HCT116 (cell line): Measurements from ENCODE around the gene PANK4. TPM values are rescaled to one million over a fixed set of nuclear protein-coding genes. Genes with fewer than 3 reads are reported as not detected.

Experiments used
- ATAC-seq: fragments of 200-7000 bp; cut with Tn5 transposase; 2 replicates; pipeline ENCODE4 v1.9.1; 2020; ENCODE audit warnings: mild to moderate bottlenecking, moderate library complexity
- BruUV-seq: library from RNA; stranded (reverse); fragments of 400-500 nt; replicated peaks from 2 replicates; lab custom pipeline; 2021; lab: Mats Ljungman, UMichigan
- CTCF ChIA-PET: fragments of 300-600 bp; sonication (Branson Sonifier 250); formaldehyde crosslinking; loops from one replicate; lab custom pipeline; 2021; ENCODE audit warnings: antibody characterized with exemption; lab: Charles Lee
- POLR2A ChIA-PET: fragments of 300-600, 350-600 bp; sonication (Branson Sonifier 250); formaldehyde crosslinking; loops from one replicate; lab custom pipeline; 2021; ENCODE audit warnings: antibody characterized with exemption; lab: Charles Lee
- RAD21 ChIA-PET, 2 experiments: fragments of 300-600 bp; sonication (Branson Sonifier 250); formaldehyde crosslinking; loops; one replicate each; lab custom pipeline; 2023; ENCODE audit warnings: low total read pairs in 2 of 2; ENCODE audit not compliant: uncharacterized antibody in 2 of 2, unreplicated experiment in 2 of 2, low non-redundant PET in 1 of 2; lab: Charles Lee
- DNase-seq: peaks from one replicate; pipeline ENCODE4 v3.0.0-alpha.2; 2010; ENCODE audit warnings: low read depth, low spot score
- H2AFZ ChIP-seq: fragments of 200-600 bp; shearing (Covaris generic), sonication (generic); 2 replicates; pipeline ENCODE4 v1.6.1; 2017; ENCODE audit warnings: low read depth, mixed run types, mixed read lengths, antibody characterized with exemption, low read length; ENCODE audit not compliant: poor library complexity, severe bottlenecking
- H3K27ac ChIP-seq: 2 replicates; pipeline ENCODE4 v1.5.1; 2012; ENCODE audit warnings: low read depth, low read length
- H3K27me3 ChIP-seq: fragments of 200-600 bp; sonication (generic); 2 replicates; pipeline ENCODE4 v1.6.1; 2016; ENCODE audit warnings: mixed run types, low read length, mixed read lengths; ENCODE audit not compliant: insufficient read depth
- H3K36me3 ChIP-seq, 2 experiments: fragments of 200-500 bp in 1 of 2; fragments of 200-600 bp in 1 of 2; sonication (Bioruptor generic) in 1 of 2; sonication (generic) in 1 of 2; 2 replicates each; pipeline versions ENCODE4 v1.5.1 to v1.6.1; 2014 to 2016; ENCODE audit warnings: low read length in 2 of 2, inconsistent platforms in 1 of 2, mixed read lengths in 1 of 2, mixed run types in 1 of 2; ENCODE audit not compliant: insufficient read depth in 2 of 2, control insufficient read depth in 1 of 2
- H3K4me1 ChIP-seq, 2 experiments: fragments of 200-600 bp in 1 of 2; sonication (generic) in 1 of 2; 2 replicates each; pipeline versions ENCODE4 v1.5.1 to v1.6.1; 2012 to 2017; ENCODE audit warnings: low read length in 2 of 2, inconsistent platforms in 1 of 2, mild to moderate bottlenecking in 1 of 2, mixed read lengths in 1 of 2, mixed run types in 1 of 2, moderate library complexity in 1 of 2; ENCODE audit not compliant: insufficient read depth in 2 of 2, control insufficient read depth in 1 of 2
- H3K4me2 ChIP-seq: fragments of 200-600 bp; sonication (generic); 2 replicates; pipeline ENCODE4 v1.6.1; 2017; ENCODE audit warnings: mixed run types, low read length, mixed read lengths
- H3K4me3 ChIP-seq, 2 experiments: fragments of 200-600 bp in 1 of 2; sonication (generic) in 1 of 2; replicated peaks in 1 of 2; 2 replicates each; pipeline ENCODE4 v1.5.1; 2011 to 2016; ENCODE audit warnings: low read length in 2 of 2, control low read depth in 1 of 2, low read depth in 1 of 2, mild to moderate bottlenecking in 1 of 2, mixed read lengths in 1 of 2, mixed run types in 1 of 2
- H3K79me2 ChIP-seq: fragments of 200-600 bp; sonication (generic); 2 replicates; pipeline ENCODE4 v1.6.1; 2017; ENCODE audit warnings: mild to moderate bottlenecking, mixed run types, low read length, moderate library complexity, mixed read lengths; ENCODE audit not compliant: insufficient read depth
- H3K9ac ChIP-seq: fragments of 200-600 bp; sonication (generic); 2 replicates; pipeline ENCODE4 v1.6.1; 2016; ENCODE audit warnings: low read length, mixed read lengths
- H3K9me2 ChIP-seq: fragments of 200-600 bp; sonication (generic), shearing (Covaris generic); 2 replicates; pipeline ENCODE4 v1.6.1; 2017; ENCODE audit warnings: mixed run types, mild to moderate bottlenecking, moderate library complexity; ENCODE audit not compliant: insufficient read depth
- H3K9me3 ChIP-seq, 2 experiments: fragments of 200-500 bp in 1 of 2; fragments of 200-600 bp in 1 of 2; sonication (Bioruptor generic) in 1 of 2; sonication (generic) in 1 of 2; 2 replicates each; pipeline ENCODE4 v1.6.1; 2014 to 2017; ENCODE audit warnings: low read length in 2 of 2, mixed read lengths in 2 of 2, inconsistent platforms in 1 of 2, low read depth in 1 of 2, mild to moderate bottlenecking in 1 of 2, mixed run types in 1 of 2, moderate library complexity in 1 of 2; ENCODE audit not compliant: control insufficient read depth in 1 of 2, insufficient read depth in 1 of 2
- H4K20me1 ChIP-seq: fragments of 200-600 bp; sonication (generic), shearing (Covaris generic); 2 replicates; pipeline ENCODE4 v1.6.1; 2017; ENCODE audit warnings: mixed run types, mild to moderate bottlenecking, moderate library complexity; ENCODE audit not compliant: insufficient read depth
- ATF3 ChIP-seq: IDR thresholded peaks from 2 replicates; pipeline ENCODE4 v1.6.1; 2012
- CBX3 ChIP-seq: IDR thresholded peaks from 2 replicates; pipeline ENCODE4 v1.6.1; 2012; ENCODE audit warnings: low read depth
- CEBPB ChIP-seq: IDR thresholded peaks from 2 replicates; pipeline ENCODE4 v1.6.1; 2012; ENCODE audit warnings: low read depth
- CTCF ChIP-seq, 3 experiments: fragments of 200-600 bp in 1 of 3; sonication (generic) in 1 of 3; IDR thresholded peaks in 2 of 3; conservative IDR thresholded peaks in 1 of 3; 2 replicates each; pipeline ENCODE4 v1.5.1; 2012 to 2017; ENCODE audit warnings: low read depth in 2 of 3, low read length in 2 of 3, antibody characterized with exemption in 1 of 3, borderline replicate concordance in 1 of 3, control low read depth in 1 of 3, mild to moderate bottlenecking in 1 of 3, mixed read lengths in 1 of 3, mixed run types in 1 of 3, moderate library complexity in 1 of 3; ENCODE audit not compliant: insufficient read depth in 1 of 3
- EGR1 ChIP-seq: IDR thresholded peaks from 2 replicates; pipeline ENCODE4 v1.6.1; 2012; ENCODE audit warnings: low read depth
- ELF1 ChIP-seq: IDR thresholded peaks from 2 replicates; pipeline ENCODE4 v1.6.1; 2012; ENCODE audit warnings: low read depth, borderline replicate concordance
- FOSL1 ChIP-seq: IDR thresholded peaks from 2 replicates; pipeline ENCODE4 v1.6.1; 2012; ENCODE audit warnings: low read depth
- JUND ChIP-seq: IDR thresholded peaks from 2 replicates; pipeline ENCODE4 v1.6.1; 2012
- POLR2A ChIP-seq: IDR thresholded peaks from 2 replicates; pipeline ENCODE4 v1.7.0; 2011; ENCODE audit warnings: borderline replicate concordance; ENCODE audit not compliant: insufficient read depth, insufficient read length; ENCODE audit errors: extremely low read depth
- POLR2AphosphoS5 ChIP-seq: IDR thresholded peaks from 2 replicates; pipeline ENCODE4 v1.6.1; 2011; ENCODE audit warnings: mild to moderate bottlenecking, low read depth, low read length, moderate library complexity
- RAD21 ChIP-seq: IDR thresholded peaks from 2 replicates; pipeline ENCODE4 v1.6.1; 2012; ENCODE audit warnings: low read depth, mild to moderate bottlenecking
- SIN3A ChIP-seq: IDR thresholded peaks from 2 replicates; pipeline ENCODE4 v1.6.1; 2012; ENCODE audit warnings: low read depth
- SRF ChIP-seq: IDR thresholded peaks from 2 replicates; pipeline ENCODE4 v1.6.1; 2012; ENCODE audit warnings: low read depth
- TCF7L2 ChIP-seq: IDR thresholded peaks from 2 replicates; pipeline ENCODE4 v1.7.0; 2011; ENCODE audit warnings: borderline replicate concordance, inconsistent platforms; ENCODE audit not compliant: insufficient read depth, insufficient read length; ENCODE audit errors: extremely low read depth
- YY1 ChIP-seq: IDR thresholded peaks from 2 replicates; pipeline ENCODE4 v1.6.1; 2011; ENCODE audit warnings: low read length, low read depth, moderate library complexity, mild to moderate bottlenecking; ENCODE audit not compliant: insufficient replicate concordance; ENCODE audit errors: extremely low read depth
- ZFX ChIP-seq: fragments of 450-650 bp; IDR thresholded peaks from 2 replicates; pipeline ENCODE4 v1.6.1; 2017
- ZNF274 ChIP-seq: fragments of 200-500 bp; sonication (Bioruptor generic); IDR thresholded peaks from 2 replicates; pipeline ENCODE4 v1.6.1; 2014; ENCODE audit warnings: mild to moderate bottlenecking, low read depth, low read length, inconsistent platforms
- intact Hi-C: fragments of 100-400 bp; cut with micrococcal nuclease; formaldehyde crosslinking; loops from 2 replicates; pipeline ENCODE4 v1.10.0; 2022
- total RNA-seq: library from RNA; stranded (reverse); gene quantifications from one replicate; pipeline ENCODE4 v1.2.1, GENCODE V29; 2021; ENCODE audit not compliant: unreplicated experiment
- TF ChIP-seq, protein P1 (sequence below): IDR thresholded peaks from 2 replicates; pipeline ENCODE4 v1.6.1; 2012
- TF ChIP-seq, protein P2 (sequence below): IDR thresholded peaks from 2 replicates; pipeline ENCODE4 v1.6.1; 2011; ENCODE audit warnings: mild to moderate bottlenecking, low read length, moderate library complexity; ENCODE audit not compliant: insufficient replicate concordance; ENCODE audit errors: extremely low read depth
- TF ChIP-seq, protein P3 (sequence below): IDR thresholded peaks from 2 replicates; pipeline ENCODE4 v1.6.1; 2012; ENCODE audit warnings: low read depth

The PANK4 gene
- total RNA-seq, 1 experiment from 2014 or later, result 38.5 TPM

GRCh38 chr1:2496087-2496622 lies 30.2 kb downstream of the PANK4 start:
- CTCF ChIA-PET, result no interaction called here
- no peak overlapping the region for H2AFZ ChIP-seq
- TF ChIP-seq TCF7L2 (no peak), YY1 (no peak), JUND (no peak), POLR2A (no peak), ZFX (no peak), CBX3 (no peak), ZNF274 (no peak), POLR2AphosphoS5 (no peak), EGR1 (no peak), CTCF (IDR thresholded peaks at IDR 0.05 in 2 of 3, conservative IDR thresholded peaks at IDR 0.05 in 1 of 3; ENCODE audit: borderline replicate concordance in 1 of 3, insufficient read depth in 1 of 3, low read depth in 2 of 3, low read length in 2 of 3) (no peak), RAD21 (no peak), SRF (no peak), ATF3 (no peak), ELF1 (no peak), CEBPB (no peak), FOSL1 (no peak), SIN3A (no peak)
- TF ChIP-seq, protein P1, sequence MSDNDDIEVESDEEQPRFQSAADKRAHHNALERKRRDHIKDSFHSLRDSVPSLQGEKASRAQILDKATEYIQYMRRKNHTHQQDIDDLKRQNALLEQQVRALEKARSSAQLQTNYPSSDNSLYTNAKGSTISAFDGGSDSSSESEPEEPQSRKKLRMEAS, result no peak
- TF ChIP-seq, protein P2, sequence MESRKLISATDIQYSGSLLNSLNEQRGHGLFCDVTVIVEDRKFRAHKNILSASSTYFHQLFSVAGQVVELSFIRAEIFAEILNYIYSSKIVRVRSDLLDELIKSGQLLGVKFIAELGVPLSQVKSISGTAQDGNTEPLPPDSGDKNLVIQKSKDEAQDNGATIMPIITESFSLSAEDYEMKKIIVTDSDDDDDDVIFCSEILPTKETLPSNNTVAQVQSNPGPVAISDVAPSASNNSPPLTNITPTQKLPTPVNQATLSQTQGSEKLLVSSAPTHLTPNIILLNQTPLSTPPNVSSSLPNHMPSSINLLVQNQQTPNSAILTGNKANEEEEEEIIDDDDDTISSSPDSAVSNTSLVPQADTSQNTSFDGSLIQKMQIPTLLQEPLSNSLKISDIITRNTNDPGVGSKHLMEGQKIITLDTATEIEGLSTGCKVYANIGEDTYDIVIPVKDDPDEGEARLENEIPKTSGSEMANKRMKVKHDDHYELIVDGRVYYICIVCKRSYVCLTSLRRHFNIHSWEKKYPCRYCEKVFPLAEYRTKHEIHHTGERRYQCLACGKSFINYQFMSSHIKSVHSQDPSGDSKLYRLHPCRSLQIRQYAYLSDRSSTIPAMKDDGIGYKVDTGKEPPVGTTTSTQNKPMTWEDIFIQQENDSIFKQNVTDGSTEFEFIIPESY, result no peak
- TF ChIP-seq, protein P3, sequence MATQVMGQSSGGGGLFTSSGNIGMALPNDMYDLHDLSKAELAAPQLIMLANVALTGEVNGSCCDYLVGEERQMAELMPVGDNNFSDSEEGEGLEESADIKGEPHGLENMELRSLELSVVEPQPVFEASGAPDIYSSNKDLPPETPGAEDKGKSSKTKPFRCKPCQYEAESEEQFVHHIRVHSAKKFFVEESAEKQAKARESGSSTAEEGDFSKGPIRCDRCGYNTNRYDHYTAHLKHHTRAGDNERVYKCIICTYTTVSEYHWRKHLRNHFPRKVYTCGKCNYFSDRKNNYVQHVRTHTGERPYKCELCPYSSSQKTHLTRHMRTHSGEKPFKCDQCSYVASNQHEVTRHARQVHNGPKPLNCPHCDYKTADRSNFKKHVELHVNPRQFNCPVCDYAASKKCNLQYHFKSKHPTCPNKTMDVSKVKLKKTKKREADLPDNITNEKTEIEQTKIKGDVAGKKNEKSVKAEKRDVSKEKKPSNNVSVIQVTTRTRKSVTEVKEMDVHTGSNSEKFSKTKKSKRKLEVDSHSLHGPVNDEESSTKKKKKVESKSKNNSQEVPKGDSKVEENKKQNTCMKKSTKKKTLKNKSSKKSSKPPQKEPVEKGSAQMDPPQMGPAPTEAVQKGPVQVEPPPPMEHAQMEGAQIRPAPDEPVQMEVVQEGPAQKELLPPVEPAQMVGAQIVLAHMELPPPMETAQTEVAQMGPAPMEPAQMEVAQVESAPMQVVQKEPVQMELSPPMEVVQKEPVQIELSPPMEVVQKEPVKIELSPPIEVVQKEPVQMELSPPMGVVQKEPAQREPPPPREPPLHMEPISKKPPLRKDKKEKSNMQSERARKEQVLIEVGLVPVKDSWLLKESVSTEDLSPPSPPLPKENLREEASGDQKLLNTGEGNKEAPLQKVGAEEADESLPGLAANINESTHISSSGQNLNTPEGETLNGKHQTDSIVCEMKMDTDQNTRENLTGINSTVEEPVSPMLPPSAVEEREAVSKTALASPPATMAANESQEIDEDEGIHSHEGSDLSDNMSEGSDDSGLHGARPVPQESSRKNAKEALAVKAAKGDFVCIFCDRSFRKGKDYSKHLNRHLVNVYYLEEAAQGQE, result no peak
- H4K20me1 ChIP-seq, result no peaks in the 10 kb centered on the region
- no peaks in the 10 kb centered on the region for H3K9me2 ChIP-seq
- RAD21 ChIA-PET, result no interaction called here
- no peaks in the 10 kb centered on the region for H3K27me3 ChIP-seq
- no peaks in the 10 kb centered on the region for H3K36me3 ChIP-seq
- no peaks in the 10 kb centered on the region for H3K79me2 ChIP-seq
- no peak overlapping the region for H3K27ac ChIP-seq
- intact Hi-C loops, result no loop called here
- H3K9me3 ChIP-seq, result no peaks in the 10 kb centered on the region
- H3K4me2 ChIP-seq, result no peak overlapping the region
- BruUV-seq, result no TSS peak
- ATAC-seq (no peak), DNase-seq (no peak)
- POLR2A ChIA-PET, result no interaction called here
- peaks cover 9 to 11% of the 10 kb centered on the region in 2 experiments; a peak in 3 of 4 replicates for H3K4me1 ChIP-seq
- no peak overlapping the region for H3K4me3 ChIP-seq
- H3K9ac ChIP-seq, result no peak overlapping the region
